Esophagus muscularis mucosa (tissue), 4 donors: ENCODE results near the gene HECTD2. TPM values are rescaled to one million over a fixed set of nuclear protein-coding genes. Genes with fewer than 3 reads are reported as not detected.
A peak's percentile ranks its signal among the peaks of the same experiment; 100 is the strongest.

Experiments
- DNase-seq: peaks from one replicate; pipeline ENCODE4 v3.0.0-alpha.2; 2017; ENCODE audit errors: extremely low spot score
- H3K27ac ChIP-seq, 4 donors: fragments of 200-600 bp; sonication (generic); replicated peaks in 1 of 4; 1 replicate in 3 of 4; 2 replicates in 1 of 4; pipeline ENCODE4 v1.5.1; 2016 to 2019; ENCODE audit warnings: mild to moderate bottlenecking in 1 of 4
- H3K27me3 ChIP-seq, 4 donors: fragments of 200-600 bp; sonication (generic); one replicate each; pipeline versions ENCODE4 v1.5.1 to v1.6.0; 2016 to 2019
- H3K36me3 ChIP-seq, 4 donors: fragments of 200-600 bp; sonication (generic); one replicate each; pipeline ENCODE4 v1.5.1; 2016 to 2019
- H3K4me1 ChIP-seq, 4 donors: fragments of 200-600 bp; sonication (generic); one replicate each; pipeline ENCODE4 v1.5.1; 2016 to 2019
- H3K4me3 ChIP-seq, 4 donors: fragments of 200-600 bp; sonication (generic); 1 replicate in 2 of 4; 2 replicates in 2 of 4; pipeline ENCODE4 v1.5.1; 2016 to 2019; ENCODE audit warnings: mild to moderate bottlenecking in 4 of 4, moderate library complexity in 1 of 4
- H3K9me3 ChIP-seq, 4 donors: fragments of 200-600 bp; sonication (generic); 1 replicate in 3 of 4; 2 replicates in 1 of 4; pipeline ENCODE4 v1.5.1; 2016 to 2019
- EP300 ChIP-seq: sonication (generic); formaldehyde crosslinking; IDR thresholded peaks from one replicate; pipeline ENCODE4 v1.6.1; 2017; ENCODE audit warnings: antibody characterized with exemption
- POLR2A ChIP-seq: fragments of 450-650 bp; IDR thresholded peaks from one replicate; pipeline ENCODE4 v1.6.1; 2017; ENCODE audit warnings: antibody characterized with exemption, moderate library complexity, mild to moderate bottlenecking, low read depth
- POLR2AphosphoS5 ChIP-seq, 2 donors: sonication (generic); formaldehyde crosslinking; IDR thresholded peaks; one replicate each; pipeline ENCODE4 v1.6.1; 2017; ENCODE audit warnings: antibody characterized with exemption in 2 of 2
- WGBS: methylation state at CpG from one replicate; pipeline ENCODE4 v1.1.5; 2018; 5-methylcytosine and 5-hydroxymethylcytosine counted together
- intact Hi-C: fragments of 100-400 bp; cut with DNase I; formaldehyde crosslinking; loops from one replicate; pipeline ENCODE4 v1.15.1; 2023
- total RNA-seq, 4 donors: library from RNA; depleted of rRNA; stranded (reverse); fragments of >200 nt; gene quantifications; one replicate each; pipeline versions ENCODE4 v1.1.0 to v1.2.1, GENCODE V29; 2016
- TF ChIP-seq, protein P1 (sequence below), 3 experiments: fragments of 200-600 bp in 2 of 3; fragments of 450-650 bp in 1 of 3; sonication (generic) in 2 of 3; IDR thresholded peaks; one replicate each; pipeline ENCODE4 v1.5.1; 2017 to 2019; ENCODE audit warnings: antibody characterized with exemption in 3 of 3, mild to moderate bottlenecking in 2 of 3, moderate library complexity in 1 of 3

Gene HECTD2
- total RNA-seq, 4 donors from 2014 or later = 18.2 to 29.5 (median 21.5) TPM

- no peak for TF ChIP-seq EP300
- TF ChIP-seq POLR2AphosphoS5 (IDR thresholded peaks at IDR 0.05) = no peak
- TF ChIP-seq, protein P1, sequence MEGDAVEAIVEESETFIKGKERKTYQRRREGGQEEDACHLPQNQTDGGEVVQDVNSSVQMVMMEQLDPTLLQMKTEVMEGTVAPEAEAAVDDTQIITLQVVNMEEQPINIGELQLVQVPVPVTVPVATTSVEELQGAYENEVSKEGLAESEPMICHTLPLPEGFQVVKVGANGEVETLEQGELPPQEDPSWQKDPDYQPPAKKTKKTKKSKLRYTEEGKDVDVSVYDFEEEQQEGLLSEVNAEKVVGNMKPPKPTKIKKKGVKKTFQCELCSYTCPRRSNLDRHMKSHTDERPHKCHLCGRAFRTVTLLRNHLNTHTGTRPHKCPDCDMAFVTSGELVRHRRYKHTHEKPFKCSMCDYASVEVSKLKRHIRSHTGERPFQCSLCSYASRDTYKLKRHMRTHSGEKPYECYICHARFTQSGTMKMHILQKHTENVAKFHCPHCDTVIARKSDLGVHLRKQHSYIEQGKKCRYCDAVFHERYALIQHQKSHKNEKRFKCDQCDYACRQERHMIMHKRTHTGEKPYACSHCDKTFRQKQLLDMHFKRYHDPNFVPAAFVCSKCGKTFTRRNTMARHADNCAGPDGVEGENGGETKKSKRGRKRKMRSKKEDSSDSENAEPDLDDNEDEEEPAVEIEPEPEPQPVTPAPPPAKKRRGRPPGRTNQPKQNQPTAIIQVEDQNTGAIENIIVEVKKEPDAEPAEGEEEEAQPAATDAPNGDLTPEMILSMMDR (IDR thresholded peaks at IDR 0.05) = peak; percentile 34 to 53 (median 39)
- Histone ChIP-seq H3K4me3 (peak overlapping the region in 1 of 4 donors; percentile 1), H3K4me1 (peaks cover 6 to 16% (median 15%) of the 10 kb centered on the region in 4 donors), H3K9me3 (no peaks in the 10 kb centered on the region), H3K27ac (no peak overlapping the region), H3K36me3 (no peaks in the 10 kb centered on the region), H3K27me3 (no peaks in the 10 kb centered on the region)
- 80% methylated on average over 11 of the region's 11 CpGs for WGBS
- intact Hi-C loops = loop anchor here (5.0 to 10.0 kb wide), 2 partner anchors 58 to 85 kb away; no protein-coding TSS in a partner anchor
- no peak for DNase-seq
Measured at GRCh38 chr10:91552274-91553095, 142.3 kb downstream of the HECTD2 start.

DNA sequence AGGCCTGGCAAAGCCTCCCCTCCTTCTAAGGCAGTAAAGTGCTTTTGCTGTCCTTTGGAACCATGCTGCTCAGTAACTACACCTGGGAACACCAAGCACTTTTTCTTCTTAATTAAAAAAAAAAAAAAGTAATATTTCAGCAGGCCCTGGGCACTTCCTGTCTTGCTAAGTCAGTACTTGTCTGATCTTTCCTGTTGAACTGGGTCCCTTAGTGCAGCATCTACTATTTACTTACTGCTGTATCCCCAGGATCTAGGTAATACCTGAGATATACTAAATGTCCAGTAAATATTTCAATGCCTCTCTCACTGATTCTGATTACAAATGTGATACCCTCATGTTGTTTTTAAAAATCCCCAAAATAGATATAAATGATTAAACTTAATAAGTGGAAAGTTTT lies 145.3 kb downstream of the HECTD2 start:
- no peak for DNase-seq
- Histone ChIP-seq H3K4me1 (peaks cover 6 to 22% (median 17%) of the 10 kb centered on the region in 4 donors), H3K27me3 (no peaks in the 10 kb centered on the region), H3K9me3 (no peaks in the 10 kb centered on the region), H3K4me3 (no peak overlapping the region), H3K36me3 (no peaks in the 10 kb centered on the region), H3K27ac (no peak overlapping the region)
- intact Hi-C loops = loop anchor here (5.0 to 10.0 kb wide), 2 partner anchors 61 to 242 kb away; partner anchors contain the start of gene TNKS2
- TF ChIP-seq, protein P1 (IDR thresholded peaks at IDR 0.05) = no peak
- TF ChIP-seq POLR2A = no peak
- no peak for TF ChIP-seq POLR2AphosphoS5 (IDR thresholded peaks at IDR 0.05)
- no peak for TF ChIP-seq EP300

GRCh38 chr10:91556691-91557566 lies 146.8 kb downstream of the HECTD2 start:
- H3K27me3 ChIP-seq = no peaks in the 10 kb centered on the region
- no peak overlapping the region for H3K4me3 ChIP-seq
- H3K4me1 ChIP-seq = peaks cover 5 to 22% (median 17%) of the 10 kb centered on the region in 4 donors
- no peak for DNase-seq
- H3K27ac ChIP-seq = peak overlapping the region in 1 of 4 donors; percentile 5
- H3K36me3 ChIP-seq = no peaks in the 10 kb centered on the region
- H3K9me3 ChIP-seq = no peaks in the 10 kb centered on the region
- intact Hi-C loops = loop anchor here (5.0 to 10.0 kb wide), 2 partner anchors 62 to 240 kb away; partner anchors contain the start of gene TNKS2
- TF ChIP-seq POLR2A = no peak
- TF ChIP-seq, protein P1 (IDR thresholded peaks at IDR 0.05) = no peak
- TF ChIP-seq POLR2AphosphoS5 (IDR thresholded peaks at IDR 0.05) = no peak
- TF ChIP-seq EP300 = no peak
- WGBS = 88% methylated on average over 12 of the region's 12 CpGs

- TF ChIP-seq, protein P1 (IDR thresholded peaks at IDR 0.05) = no peak
- no peak for TF ChIP-seq POLR2A
- TF ChIP-seq POLR2AphosphoS5 (IDR thresholded peaks at IDR 0.05) = no peak
- no peak for TF ChIP-seq EP300
- Histone ChIP-seq H3K9me3 (no peaks in the 10 kb centered on the region), H3K27ac (peak overlapping the region in 1 of 4 donors; percentile 5), H3K4me3 (no peak overlapping the region), H3K36me3 (no peaks in the 10 kb centered on the region), H3K4me1 (peaks cover 0 to 17% (median 12%) of the 10 kb centered on the region in 4 donors), H3K27me3 (no peaks in the 10 kb centered on the region)
- WGBS = 40% methylated on average over 2 of the region's 2 CpGs
- intact Hi-C loops = loop anchor here (5.0 to 10.0 kb wide), 2 partner anchors 63 to 240 kb away; partner anchors contain the start of gene TNKS2
- no peak for DNase-seq
Measured at GRCh38 chr10:91557651-91558111, 147.5 kb downstream of the HECTD2 start.
